HG02885 (cell line): ENCODE data around the gene L1CAM.

Source experiments
- ATAC-seq: cut with Tn5 transposase; IDR thresholded peaks from one replicate; pipeline ENCODE4 v1.9.1; 2021; ENCODE audit warnings: mild to moderate bottlenecking; ENCODE audit not compliant: unreplicated experiment, poor library complexity

Gene L1CAM

DNA sequence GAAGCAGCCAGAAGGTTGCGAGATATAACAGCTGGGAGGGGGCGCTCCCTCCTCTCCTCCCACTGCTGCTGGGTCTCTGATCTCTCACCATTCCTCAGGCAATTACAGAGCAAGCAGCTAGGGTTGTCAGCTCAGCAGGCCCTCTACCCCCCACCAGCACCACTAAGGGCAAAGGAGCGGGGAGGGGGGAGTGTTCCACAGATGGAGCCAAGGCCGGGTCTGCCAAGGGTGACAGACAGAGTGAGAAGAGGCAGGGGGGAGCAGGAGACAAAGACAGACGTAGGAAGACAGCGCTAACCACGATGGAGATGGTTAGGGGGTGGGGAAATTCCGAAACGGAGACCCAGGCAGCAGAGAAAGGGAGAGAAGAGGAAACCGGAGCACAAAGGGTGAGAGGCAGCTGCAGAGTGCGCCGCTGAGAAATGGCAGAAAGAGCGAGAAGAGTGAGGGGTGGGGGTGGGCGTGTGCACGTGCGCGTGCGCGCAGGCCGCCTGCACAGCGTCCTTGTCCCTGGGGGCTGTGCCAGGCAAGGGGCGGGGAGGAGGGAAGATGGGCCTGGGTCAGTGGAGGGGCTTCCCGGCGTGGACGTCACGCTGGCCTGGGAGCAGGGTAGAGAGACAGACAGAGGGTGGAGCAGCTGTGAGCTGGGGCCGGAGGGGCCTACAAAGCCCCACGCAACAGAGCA, 6.9 kb downstream of the L1CAM start:
- no peak for ATAC-seq

DNA sequence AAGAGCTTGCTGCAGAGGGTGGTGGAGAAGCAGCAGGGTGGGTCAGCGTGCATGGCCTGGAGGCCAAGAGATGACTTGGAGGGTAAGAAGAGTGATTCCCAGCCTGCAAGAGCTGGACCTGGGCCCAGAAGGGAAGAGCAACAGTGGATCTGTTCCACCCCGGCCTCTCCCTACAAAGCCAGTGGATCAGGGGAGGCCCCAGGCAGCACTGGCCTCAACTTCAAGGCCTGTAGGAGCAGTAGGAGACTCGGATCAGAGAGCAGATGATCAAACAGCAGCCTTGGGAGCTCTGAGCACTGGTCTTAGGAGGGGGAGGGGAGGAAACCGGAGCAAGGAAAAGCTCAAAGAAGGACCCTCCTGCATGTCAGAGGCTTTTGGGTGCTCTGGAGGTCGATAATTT, 7.6 kb downstream of the L1CAM start:
- no peak for ATAC-seq

DNA sequence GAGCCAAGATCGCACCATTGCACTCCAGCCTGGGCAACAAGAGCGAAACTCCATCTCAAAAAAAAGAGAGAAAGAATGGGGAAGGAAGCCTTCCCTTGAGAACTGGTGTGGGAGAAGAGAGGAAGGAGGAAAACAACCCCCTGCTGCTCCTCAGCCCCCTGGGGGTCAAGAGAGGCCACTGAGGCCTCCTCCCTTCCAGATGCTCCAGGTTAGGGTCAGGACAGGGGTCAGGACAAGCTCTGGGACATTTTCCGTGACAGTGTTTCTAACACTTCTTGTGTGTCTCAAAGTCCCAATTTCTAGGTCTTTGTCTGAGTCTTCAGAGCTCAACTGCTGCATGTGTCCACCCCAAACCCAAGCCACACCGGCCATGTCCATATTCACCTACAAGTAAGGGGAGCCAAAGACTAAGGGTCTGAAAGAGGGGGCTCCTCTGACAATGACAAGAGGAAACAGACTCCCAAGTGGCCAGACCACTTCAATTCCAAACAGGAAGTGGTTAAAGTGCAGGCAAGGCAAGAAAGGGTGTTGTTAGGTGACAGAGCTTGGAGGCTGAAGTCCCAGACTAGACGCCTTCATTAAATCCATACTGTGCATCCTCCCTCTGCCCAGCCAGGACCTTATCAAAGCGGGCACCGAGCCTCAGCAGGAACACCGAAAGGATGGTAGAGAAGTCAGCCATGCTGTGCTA, 8.3 kb downstream of the L1CAM start:
- no peak for ATAC-seq

DNA sequence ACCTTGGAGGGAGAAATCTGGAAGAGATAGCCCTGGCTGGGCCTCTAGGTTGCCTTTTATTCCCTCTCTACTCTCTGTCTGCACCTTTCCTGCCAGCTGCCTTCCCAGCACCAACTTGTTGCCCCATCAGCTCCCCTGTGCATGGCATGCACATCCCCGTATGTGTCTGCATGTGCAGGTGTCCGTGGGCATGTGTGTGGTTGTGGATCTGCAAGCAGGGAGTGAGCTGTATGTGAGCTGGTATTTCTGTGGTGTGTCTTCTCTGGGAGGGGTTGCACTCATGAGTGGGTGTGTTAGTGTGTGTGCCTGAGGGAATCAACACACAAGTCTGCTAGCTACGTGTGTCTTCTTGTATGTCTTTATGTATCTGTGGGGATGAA, 9.9 kb downstream of the L1CAM start:
- ATAC-seq: no peak

DNA sequence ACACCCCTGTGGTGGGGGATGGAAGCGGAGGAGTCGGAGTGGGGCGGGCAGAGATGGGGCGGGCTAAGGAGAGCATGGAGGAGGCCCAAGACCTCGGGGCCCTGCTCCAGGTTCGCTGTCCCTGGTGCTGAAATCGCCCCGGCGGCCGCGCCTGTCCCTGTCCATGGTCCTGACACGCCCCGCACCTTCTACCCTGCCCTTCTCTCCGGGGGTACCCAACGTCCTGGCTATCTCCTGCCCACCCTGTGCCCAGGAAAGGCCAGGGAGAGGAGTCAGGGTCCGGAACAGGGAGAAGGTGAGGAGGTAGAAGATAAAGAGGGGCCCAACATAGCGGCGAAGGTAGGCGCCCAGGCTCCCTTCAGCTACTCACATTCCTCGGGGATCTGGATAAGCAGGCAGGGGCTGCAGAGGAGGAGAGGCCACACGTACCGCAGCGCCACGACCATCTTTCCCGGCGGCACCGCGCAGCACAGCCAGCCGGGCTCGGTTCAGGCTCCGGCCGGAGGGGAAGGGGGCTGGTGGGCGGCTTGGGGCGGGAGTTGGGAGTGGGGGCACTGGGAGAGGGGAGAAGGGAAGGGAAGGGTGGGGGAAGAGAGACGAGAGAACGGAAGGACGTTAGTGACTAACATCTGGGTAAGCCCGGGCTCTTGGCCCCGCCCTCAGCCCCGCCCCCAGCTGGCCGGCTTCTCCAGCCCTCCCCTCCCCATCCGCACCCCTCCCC, 10.4 kb downstream of the L1CAM start:
- no peak for ATAC-seq

DNA sequence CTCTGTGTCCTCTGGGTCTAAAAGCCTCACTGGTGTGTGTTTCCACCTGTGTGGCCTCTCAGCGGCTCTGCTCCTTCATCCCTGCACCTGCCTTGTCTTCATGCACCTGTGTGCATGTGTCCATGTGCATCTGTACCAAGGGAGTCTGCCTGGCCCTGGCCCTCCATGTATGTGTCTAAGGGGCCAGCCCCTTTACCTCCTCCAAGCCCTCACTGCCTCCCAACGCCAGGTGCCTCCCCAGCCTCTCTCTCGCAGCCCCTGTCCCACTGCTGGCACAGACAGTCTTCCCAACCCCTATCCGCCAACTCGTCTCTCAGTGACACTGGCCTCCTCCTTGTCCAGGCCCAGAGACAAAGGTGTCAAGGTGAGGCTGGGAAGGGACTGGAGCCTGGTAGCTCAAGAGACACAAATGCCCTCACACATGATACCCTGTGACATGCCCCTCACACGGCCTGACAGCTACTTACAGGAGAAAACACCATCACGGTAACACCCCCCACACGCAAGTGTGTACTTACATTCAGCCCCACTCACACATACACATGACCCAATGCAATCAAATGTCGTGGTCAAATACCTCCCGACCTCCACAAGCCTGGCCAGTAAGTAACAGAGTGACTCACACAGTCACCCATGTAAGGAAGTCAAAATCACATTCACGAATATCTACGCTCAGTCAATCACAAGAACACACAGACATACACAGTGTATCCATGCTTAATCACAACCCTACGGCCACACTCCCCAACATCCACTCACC, 11.4 kb downstream of the L1CAM start:
- ATAC-seq: no peak

DNA sequence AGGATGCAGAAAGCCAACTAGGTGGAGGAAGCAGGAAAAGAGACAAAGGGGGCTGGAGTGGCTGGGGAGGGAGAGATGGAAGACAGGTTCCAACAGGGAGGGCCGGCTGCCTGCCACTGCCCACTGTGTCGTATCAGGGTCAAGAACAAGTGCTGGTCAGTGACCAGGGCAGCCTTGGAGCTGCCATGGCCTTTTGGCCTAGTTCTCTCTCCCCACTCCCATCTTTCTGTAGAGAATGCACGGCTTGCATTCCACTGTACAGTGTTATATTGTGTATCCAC, 11.9 kb downstream of the L1CAM start:
- ATAC-seq: no peak

DNA sequence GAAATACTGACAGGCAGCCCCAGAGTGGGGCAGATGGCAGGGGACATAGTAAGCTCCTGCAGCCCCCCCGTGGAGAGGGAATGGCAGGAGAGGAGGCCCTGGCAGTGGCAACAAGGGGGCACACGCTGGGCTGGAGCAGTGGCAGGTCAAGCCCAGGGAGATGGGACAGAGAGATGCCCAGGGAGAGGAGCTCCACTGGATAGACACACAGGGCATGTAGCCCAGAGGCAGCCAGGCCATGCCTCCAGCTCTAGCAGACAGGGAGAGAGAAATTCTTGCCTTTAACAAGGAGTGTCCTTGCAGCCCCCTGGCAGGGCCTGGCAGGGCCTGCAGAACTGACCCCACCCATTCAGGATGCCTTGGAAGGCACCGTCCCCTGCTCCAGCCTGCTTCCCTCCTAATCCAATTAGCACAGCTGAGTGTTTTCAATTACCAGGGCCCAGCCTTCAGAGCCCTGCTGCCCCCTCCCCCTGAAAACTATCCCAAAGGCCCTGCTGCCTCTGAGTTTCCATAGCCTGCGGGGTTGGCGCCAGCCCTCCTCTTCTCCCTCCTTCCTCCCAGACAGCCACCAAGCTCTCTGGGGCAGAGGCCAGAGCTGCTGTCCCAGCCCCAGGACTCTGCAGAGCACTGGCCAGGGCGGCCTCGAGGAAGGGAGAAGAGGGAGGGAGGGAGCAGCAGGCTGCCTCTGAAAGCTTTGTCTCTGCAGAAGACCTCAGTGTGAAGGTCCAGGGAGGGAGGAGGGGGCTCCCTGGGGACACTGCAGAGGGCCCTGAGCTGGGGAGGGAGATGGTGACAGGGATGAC, 12.5 kb downstream of the L1CAM start:
- ATAC-seq: no peak

DNA sequence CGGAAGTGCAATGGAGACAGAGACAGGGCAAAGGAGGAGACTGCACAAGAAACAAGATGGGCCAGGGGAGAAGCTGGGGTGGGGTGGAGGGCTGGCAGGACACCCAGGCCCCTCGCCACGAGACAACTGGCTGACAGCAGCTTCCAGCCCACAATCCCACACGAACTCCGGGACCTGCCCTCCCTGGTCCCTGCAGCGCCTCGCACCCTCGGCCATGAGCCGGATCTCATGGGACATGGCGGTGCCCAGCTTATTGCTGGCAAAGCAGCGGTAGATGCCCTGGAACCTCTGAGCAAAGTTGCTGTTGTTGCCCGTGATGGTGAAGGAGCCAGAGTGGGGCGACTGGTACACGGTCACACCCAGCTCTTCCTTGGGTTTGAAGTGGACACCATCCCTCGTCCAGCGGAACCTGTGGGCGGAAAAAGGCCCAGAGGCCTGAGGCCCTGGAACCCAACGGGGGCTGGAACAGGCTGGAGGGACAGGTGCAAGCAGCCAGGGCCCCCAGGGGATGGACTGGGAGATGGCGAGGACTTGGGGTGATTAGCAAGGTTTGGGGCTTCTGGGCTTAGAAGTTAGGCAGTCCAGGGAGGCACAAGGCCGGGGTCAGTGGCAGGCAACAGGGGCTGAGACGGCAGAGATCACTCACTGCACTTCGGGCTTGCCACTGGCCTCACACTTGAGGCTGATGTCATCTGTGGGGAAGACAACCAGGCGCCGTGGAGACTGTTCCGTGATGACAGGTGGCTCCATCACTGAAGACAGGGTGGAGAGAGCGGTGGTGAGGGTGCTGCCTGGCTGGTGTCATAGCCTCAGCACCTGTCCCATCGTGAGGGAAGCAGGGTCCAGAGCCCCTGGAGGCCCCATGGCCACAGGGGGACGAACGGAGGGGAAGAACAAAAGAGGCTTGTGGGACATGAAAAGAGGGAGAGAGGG, 13.8 kb downstream of the L1CAM start:
- ATAC-seq: no peak

DNA sequence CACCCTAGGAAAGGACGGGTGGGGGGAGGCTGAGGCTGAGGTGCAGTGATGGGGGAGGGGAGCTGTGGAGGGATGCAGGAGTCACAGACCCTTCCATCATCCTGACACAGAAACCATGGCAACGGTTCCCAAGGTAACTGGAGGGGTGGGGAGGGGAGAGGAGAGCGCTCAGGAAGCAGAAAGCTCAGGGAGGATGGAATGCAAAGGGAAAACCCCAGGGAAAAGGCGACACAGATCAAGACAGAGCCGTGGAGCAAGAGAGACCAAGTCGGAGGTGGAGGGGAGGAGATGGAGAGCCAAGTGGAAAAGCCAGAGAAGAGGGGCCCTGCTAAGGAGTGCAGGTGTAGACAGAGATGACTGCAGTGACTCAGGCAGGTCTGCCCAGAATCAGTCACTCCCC, 14.5 kb downstream of the L1CAM start:
- no peak for ATAC-seq

DNA sequence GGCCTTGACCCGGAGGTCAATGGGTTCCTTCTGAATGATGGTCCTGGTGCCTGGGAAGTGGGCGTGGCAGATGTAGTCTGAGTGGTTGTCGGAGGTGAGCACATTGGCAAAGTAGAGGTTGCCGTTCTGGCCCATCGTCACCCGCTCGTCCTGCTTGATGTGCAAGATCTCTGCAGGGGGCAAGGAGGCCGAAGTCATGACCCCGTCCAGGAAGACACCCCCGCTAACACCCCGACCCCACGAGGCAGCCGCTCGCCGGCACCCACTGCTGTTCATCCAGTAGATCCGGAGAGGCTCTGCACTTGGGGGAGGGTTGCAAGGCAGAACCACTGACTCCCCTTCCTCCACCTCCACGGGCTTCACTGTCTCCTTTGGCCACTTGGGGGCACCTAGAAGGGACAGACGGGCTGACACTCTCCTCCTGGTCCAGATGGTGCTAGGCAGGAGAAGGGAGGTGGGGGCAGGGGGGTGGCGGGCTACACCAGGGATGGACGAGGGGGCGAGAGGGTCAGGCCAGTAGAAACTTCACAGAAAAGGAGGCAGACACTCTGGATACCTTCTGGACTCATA, 15.1 kb downstream of the L1CAM start:
- no peak for ATAC-seq

DNA sequence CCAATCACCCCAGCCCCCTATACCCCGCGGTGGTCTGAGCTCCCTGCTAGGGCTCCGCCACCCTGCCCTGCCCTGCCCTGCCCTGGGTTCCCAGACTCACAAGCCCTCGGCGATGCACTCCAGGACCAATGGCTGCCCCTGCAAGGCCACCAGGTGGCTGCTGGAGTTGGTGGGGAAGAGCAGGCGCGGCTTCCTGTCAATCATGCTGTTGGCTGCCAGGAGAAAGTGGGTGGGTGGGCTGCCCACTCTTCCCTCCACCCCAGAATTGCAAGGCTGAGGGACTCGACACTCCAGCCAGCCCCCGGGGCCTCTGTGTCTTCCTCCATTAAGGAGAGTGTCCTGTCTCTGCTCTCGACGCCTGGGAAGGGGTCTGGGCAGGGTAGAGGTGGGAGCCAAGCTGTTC, 15.7 kb downstream of the L1CAM start:
- no peak for ATAC-seq

DNA sequence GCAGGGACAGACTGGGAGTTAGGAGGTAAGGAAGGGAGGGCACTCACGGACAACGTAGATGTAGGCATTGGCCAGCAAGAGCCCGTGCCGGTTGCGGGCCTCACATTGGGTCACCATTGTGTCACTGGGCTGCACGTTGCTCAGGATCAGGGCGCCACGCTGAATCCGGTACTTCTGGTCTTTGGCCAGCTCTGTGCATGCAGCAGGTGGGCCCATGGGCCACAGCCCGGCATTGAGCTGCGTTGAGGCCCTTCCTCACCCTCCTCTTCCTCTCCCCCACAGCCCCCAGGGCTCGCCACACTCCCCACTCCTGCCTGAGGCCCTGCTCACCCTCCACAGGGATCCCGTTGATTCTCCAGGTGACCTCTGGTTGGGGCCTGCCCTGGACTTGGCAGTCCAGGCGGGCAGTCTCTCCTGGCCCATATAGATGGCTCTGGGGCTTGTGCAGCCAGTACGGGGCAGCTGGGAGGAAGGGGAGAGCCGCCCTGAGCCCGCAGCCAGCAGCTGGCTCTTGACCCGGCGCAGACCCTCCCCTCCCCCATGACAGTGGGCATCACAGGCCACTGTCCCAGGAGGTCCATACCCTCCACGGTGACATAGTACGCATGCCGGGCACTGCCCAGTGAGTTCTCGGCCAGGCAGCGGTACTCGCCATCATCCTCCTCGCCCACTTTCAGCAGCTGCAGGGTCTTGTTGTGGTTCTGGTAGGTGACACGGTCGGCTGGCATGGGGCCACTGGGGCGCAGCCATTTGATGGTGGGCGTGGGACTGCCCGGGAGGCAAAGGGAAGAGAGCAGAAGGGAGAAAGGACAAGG, 16.3 kb downstream of the L1CAM start:
- ATAC-seq: no peak

DNA sequence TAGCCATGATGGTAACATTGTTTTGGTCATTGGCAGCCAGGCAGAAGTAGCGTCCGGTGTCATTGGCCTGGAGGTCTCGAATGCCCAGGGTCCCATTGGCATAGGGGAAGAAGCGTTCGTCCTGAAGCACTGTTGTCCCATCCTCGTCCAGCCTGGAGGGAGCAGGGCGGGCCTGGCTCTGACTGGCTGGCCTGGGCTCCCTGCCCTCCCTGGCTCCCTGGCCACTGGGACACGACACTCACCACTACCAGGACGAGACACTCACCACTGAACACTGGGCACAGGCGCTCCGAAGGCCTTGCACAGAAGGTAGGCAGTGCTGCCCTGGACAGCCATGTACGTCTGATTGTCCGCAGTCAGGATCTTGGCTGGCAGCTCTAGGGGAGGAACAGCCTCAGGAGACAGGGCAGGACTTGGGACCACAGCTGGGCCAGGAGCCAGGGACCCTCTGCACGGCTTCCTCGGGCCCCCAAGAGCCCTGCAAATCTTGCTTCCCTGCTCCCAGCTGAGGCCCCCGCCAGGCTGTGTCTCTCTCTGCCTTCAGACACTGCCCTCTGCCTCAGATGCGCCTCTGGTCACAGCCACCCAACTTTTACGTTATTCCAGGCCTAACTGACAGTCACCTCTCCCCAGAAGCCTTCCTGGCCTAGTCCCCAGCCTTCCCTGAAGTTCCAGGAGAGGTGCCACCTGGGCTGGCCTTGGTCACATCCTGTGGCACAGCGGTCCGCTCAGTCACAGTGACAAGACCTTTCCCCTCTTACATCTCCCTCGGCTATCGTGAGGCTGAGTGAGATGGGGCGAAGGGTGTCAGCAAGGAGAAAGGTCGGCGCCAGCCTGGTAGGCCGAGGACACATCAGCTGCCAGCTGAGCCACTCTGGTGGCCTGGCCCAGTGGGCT, 17.1 kb downstream of the L1CAM start:
- no peak for ATAC-seq

DNA sequence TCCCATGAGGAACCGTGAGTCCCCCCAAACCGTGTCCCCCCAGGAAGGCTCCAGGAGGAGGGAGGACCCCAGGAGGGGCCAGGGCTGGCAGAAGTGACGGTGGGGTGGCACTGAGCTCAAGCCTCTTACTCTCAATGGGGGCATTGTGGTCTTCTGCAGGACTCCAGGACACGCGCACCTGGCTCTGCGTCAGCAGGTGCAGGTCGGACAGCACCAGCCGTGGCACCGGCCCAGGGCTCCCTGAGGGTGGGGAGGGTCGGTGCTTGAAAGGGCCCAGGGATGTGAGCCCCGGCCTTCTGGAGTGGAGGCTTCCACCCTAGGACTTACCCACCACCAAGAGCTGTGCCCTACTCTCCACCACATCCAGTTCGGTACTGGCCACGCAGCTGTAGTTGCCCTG, 18.3 kb downstream of the L1CAM start:
- ATAC-seq: no peak

DNA sequence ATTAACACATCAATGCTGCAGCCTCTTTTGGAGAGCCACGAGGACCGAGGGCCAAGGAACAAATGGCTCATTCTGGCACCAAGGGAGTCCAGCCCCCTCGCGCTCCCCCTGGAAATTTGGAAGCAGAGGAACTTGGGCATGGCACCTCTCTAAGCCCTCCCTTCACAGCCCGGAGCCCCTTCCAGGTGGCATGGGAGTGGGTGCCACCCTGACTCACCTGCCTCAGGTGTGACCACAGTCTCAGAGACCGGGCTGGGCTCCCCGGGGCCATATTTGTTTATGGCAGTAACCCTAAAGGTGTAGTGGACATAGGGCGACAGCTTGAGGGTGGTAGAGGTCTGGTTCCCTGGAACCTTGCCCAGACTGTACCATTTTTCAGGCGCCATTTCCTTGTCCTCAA, 18.8 kb downstream of the L1CAM start:
- no peak for ATAC-seq

DNA sequence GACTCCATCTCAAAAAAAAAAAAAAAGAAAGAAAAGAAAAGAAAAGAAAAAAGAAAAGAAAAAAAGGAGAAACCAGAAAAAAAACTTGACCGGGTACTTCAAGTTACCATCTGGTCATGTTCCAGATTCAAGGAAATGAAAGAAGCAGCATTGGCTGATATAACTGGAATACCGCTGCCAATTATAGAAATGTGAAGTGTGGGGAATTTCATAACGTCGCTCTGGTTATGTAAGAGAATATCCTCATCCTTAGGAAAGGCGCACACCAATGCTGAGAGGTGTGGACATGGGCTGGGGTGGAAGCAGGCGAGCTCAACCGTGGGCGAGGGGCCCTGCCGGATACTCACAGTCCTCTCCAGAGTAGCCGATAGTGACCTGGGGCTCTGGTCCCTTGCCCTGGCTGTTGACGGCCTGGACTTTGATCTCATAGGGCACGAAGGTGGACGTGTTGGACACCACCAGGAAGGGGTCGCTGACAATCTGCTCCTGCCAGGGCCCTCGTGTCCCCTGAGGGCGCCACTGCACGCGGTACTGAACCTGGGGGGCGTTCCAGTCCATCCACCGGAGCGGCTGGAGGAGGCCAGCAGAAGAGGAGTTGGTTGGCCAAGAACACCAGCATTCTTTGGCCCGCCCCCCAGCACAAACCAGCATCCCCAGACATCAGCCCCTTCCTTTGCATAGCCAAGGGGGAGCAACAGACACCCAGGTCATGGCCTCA, 19.5 kb downstream of the L1CAM start:
- ATAC-seq: no peak
